A549 (cell line): ENCODE results near the gene FGFBP2. TPM values are rescaled to one million over a fixed set of nuclear protein-coding genes. Genes with fewer than 3 reads are reported as not detected.

Experiments
- ATAC-seq, 2 experiments: fragments of 200-7000 bp in 1 of 2; fragments of >200 bp in 1 of 2; cut with Nextera tagmentation in 1 of 2; cut with Tn5 transposase in 1 of 2; 3 replicates each; pipeline versions ENCODE4 v1.8.0 to v1.9.1; 2018 to 2020; ENCODE audit warnings: mild to moderate bottlenecking in 1 of 2, moderate library complexity in 1 of 2
- CTCF ChIA-PET: fragments of 300-600 bp; sonication (Branson Sonifier 250); formaldehyde crosslinking; extraction: SDS; loops from one replicate; lab custom pipeline; 2021; ENCODE audit warnings: antibody characterized with exemption, inconsistent platforms; lab: Yijun Ruan, JAX
- POLR2A ChIA-PET: fragments of 350-600 bp; formaldehyde crosslinking; extraction: SDS; loops from one replicate; lab custom pipeline; 2021; ENCODE audit warnings: antibody characterized with exemption, inconsistent platforms; lab: Yijun Ruan, JAX
- DNase-seq, 2 experiments: peaks; one replicate each; pipeline versions ENCODE4 v3.0.0 to v3.0.0-alpha.2; 2011 to 2016; ENCODE audit warnings: low read depth in 1 of 2, low spot score in 1 of 2
- FAIRE-seq: peaks from 2 replicates; lab custom pipeline; 2011; peaks lifted over from hg19 to GRCh38; lab: Jason Lieb, UNC
- H3K27ac ChIP-seq, 2 experiments: fragments of >200 bp; sonication (Bioruptor Twin); formaldehyde crosslinking; 3 replicates each; pipeline ENCODE4 v1.5.1; 2016 to 2017
- H3K4me1 ChIP-seq: fragments of >200 bp; sonication (Bioruptor Twin); formaldehyde crosslinking; 3 replicates; pipeline ENCODE4 v1.6.1; 2016
- H3K4me2 ChIP-seq: fragments of >200 bp; sonication (Bioruptor Twin); formaldehyde crosslinking; 3 replicates; pipeline ENCODE4 v1.6.1; 2016
- H3K4me3 ChIP-seq: fragments of >200 bp; sonication (Bioruptor Twin); formaldehyde crosslinking; 3 replicates; pipeline ENCODE4 v1.5.1; 2016
- H3K9me3 ChIP-seq: fragments of >200 bp; sonication (Bioruptor Twin); formaldehyde crosslinking; 3 replicates; pipeline ENCODE4 v1.6.1; 2016
- CBX2 ChIP-seq: fragments of 200-600 bp; sonication (generic); IDR thresholded peaks from 2 replicates; pipeline ENCODE4 v1.6.1; 2016; ENCODE audit warnings: low read depth, mild to moderate bottlenecking, borderline replicate concordance
- CBX8 ChIP-seq: fragments of 200-600 bp; sonication (generic); IDR thresholded peaks from 2 replicates; pipeline ENCODE4 v1.6.1; 2016
- CEBPB ChIP-seq, 2 experiments: fragments of >200 bp in 1 of 2; sonication (Bioruptor Twin) in 1 of 2; formaldehyde crosslinking in 1 of 2; IDR thresholded peaks; 2 replicates each; pipeline ENCODE4 v1.6.1; 2012 to 2016
- EHF ChIP-seq: fragments of 250-450 bp; sonication (Bioruptor Pico); IDR thresholded peaks from 2 replicates; pipeline ENCODE4 v1.5.0; 2020; ENCODE audit warnings: mild to moderate bottlenecking
- EHMT2 ChIP-seq: fragments of 200-600 bp; sonication (generic); IDR thresholded peaks from 2 replicates; pipeline ENCODE4 v1.6.1; 2016; ENCODE audit warnings: antibody characterized with exemption, low read depth, mild to moderate bottlenecking, moderate library complexity
- ESRRA ChIP-seq: fragments of 150-350 bp; IDR thresholded peaks from 2 replicates; pipeline ENCODE4 v1.6.1; 2014; ENCODE audit warnings: mild to moderate bottlenecking, low read length, borderline replicate concordance
- FOXS1 ChIP-seq: fragments of 250-450 bp; sonication (Bioruptor Pico); IDR thresholded peaks from 2 replicates; pipeline ENCODE4 v1.5.0; 2020; ENCODE audit warnings: mild to moderate bottlenecking, moderate library complexity
- HOXB13 ChIP-seq: fragments of 250-450 bp; sonication (Bioruptor Pico); IDR thresholded peaks from 2 replicates; pipeline ENCODE4 v1.5.0; 2020; ENCODE audit warnings: low read depth, mild to moderate bottlenecking, moderate library complexity
- HOXB5 ChIP-seq: fragments of 250-450 bp; sonication (Bioruptor Pico); IDR thresholded peaks from 2 replicates; pipeline ENCODE4 v1.5.0; 2020; ENCODE audit warnings: mild to moderate bottlenecking, moderate library complexity
- JUNB ChIP-seq: fragments of >200 bp; sonication (Bioruptor Twin); formaldehyde crosslinking; IDR thresholded peaks from 2 replicates; pipeline ENCODE4 v1.6.1; 2016
- KDM5A ChIP-seq: fragments of 200-600 bp; sonication (generic); IDR thresholded peaks from 2 replicates; pipeline ENCODE4 v1.6.1; 2016; ENCODE audit warnings: antibody characterized with exemption, mild to moderate bottlenecking
- NR3C1 ChIP-seq: fragments of >200 bp; sonication (Bioruptor Twin); formaldehyde crosslinking; IDR thresholded peaks from 3 replicates; pipeline ENCODE4 v1.6.1; 2017
- RARB ChIP-seq: fragments of 250-450 bp; sonication (Bioruptor Pico); IDR thresholded peaks from 2 replicates; pipeline ENCODE4 v1.8.0; 2021; ENCODE audit warnings: mild to moderate bottlenecking, moderate library complexity
- RCOR1 ChIP-seq: fragments of 150-350 bp; IDR thresholded peaks from 2 replicates; pipeline ENCODE4 v1.6.1; 2014; ENCODE audit warnings: antibody characterized with exemption, low read length, low read depth
- RNF2 ChIP-seq: fragments of 200-600 bp; sonication (generic); IDR thresholded peaks from 2 replicates; pipeline ENCODE4 v1.6.1; 2016; ENCODE audit warnings: low read depth, mild to moderate bottlenecking, antibody characterized with exemption, moderate library complexity, borderline replicate concordance
- SMC3 ChIP-seq: fragments of >200 bp; sonication (Bioruptor Twin); formaldehyde crosslinking; IDR thresholded peaks from 3 replicates; pipeline ENCODE4 v1.6.1; 2018; ENCODE audit warnings: inconsistent platforms
- TFCP2L1 ChIP-seq: fragments of 250-450 bp; sonication (Bioruptor Pico); IDR thresholded peaks from 2 replicates; pipeline ENCODE4 v1.5.0; 2021; ENCODE audit warnings: mild to moderate bottlenecking
- ZNF302 ChIP-seq: fragments of 250-450 bp; sonication (Bioruptor Pico); IDR thresholded peaks from 2 replicates; pipeline ENCODE4 v1.9.0; 2021; ENCODE audit warnings: inconsistent platforms, mild to moderate bottlenecking, moderate library complexity
- ZSCAN20 ChIP-seq: fragments of 250-450 bp; sonication (Bioruptor Pico); IDR thresholded peaks from 2 replicates; pipeline ENCODE4 v1.8.0; 2022; ENCODE audit warnings: mild to moderate bottlenecking, moderate library complexity
- WGBS: methylation state at CpG from one replicate; pipeline ENCODE4 v1.1.6; 2017; ENCODE audit errors: missing lambda C conversion rate; 5-methylcytosine and 5-hydroxymethylcytosine counted together
- polyA plus RNA-seq, 4 experiments: library from polyadenylated mRNA; depleted of rRNA in 3 of 4; stranded (reverse); fragments of >200 nt; fragmentation: RNase III in 1 of 4; extraction: RNeasy Plus Mini Kit Qiagen cat#74134 plus additional on column Dnase treatment in 1 of 4; gene quantifications; 2 replicates in 3 of 4; 3 replicates in 1 of 4; pipeline ENCODE4 v1.2.3, GENCODE V29; 2011 to 2017
- TF ChIP-seq, protein P1 (sequence below): fragments of 200-600 bp; sonication (generic); IDR thresholded peaks from 2 replicates; pipeline ENCODE4 v1.6.1; 2016; ENCODE audit warnings: antibody characterized with exemption, mild to moderate bottlenecking, moderate library complexity
- TF ChIP-seq, protein P2 (sequence below): fragments of >200 bp; sonication (Bioruptor Twin); formaldehyde crosslinking; IDR thresholded peaks from 2 replicates; pipeline ENCODE4 v1.6.1; 2016
- TF ChIP-seq, protein P3 (sequence below): fragments of 450-650 bp; IDR thresholded peaks from 2 replicates; pipeline ENCODE4 v1.6.1; 2014; ENCODE audit warnings: antibody characterized with exemption
- TF ChIP-seq, protein P4 (sequence below): fragments of 250-450 bp; sonication (Bioruptor Pico); IDR thresholded peaks from 2 replicates; pipeline ENCODE4 v1.5.0; 2020; ENCODE audit warnings: low read depth, mild to moderate bottlenecking, moderate library complexity
- TF ChIP-seq, protein P5 (sequence below): IDR thresholded peaks from 2 replicates; pipeline ENCODE4 v1.6.1; 2012
- TF ChIP-seq, protein P6 (sequence below): fragments of >200 bp; sonication (Bioruptor Twin); formaldehyde crosslinking; IDR thresholded peaks from 3 replicates; pipeline ENCODE4 v1.6.1; 2016

The FGFBP2 gene
- polyA plus RNA-seq, 2 of the 4 experiments (the other 2 are of a cell fraction): not detected

DNA sequence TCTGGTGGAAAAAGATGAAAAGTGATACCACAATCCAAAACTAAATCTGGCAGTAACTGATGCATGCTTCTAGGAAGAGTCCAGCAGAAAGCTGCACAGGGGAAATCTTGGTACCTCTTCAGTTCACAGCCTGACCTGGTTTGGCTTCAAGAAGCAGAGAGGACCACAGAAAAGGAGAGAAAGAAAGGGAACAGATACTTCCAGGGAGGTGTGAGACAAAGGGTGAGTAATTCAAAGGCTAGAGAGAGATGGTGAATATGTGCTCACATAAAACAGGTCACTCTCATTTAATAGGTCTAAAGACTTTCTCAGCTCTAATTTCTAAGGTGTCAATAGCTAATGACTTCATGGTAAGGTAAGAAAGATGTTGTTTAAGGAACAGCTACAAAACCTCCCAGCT is 11.2 kb downstream of the FGFBP2 start:
- ChIA-PET POLR2A (no interaction called here), CTCF (interaction anchor here (0.6 to 5.2 kb wide), 4 partner anchors 8 to 146 kb away, joined by 3 to 124 read pairs (median 11); no protein-coding TSS in a partner anchor)
- ATAC-seq: no peak
- H3K27ac ChIP-seq: no peak overlapping the region
- no peak for DNase-seq
- FAIRE-seq: no peak
- no peak overlapping the region for H3K4me3 ChIP-seq
- H3K9me3 ChIP-seq: no peaks in the 10 kb centered on the region
- TF ChIP-seq ZSCAN20 (CRISPR knock-in tag) (no peak), CBX2 (no peak), CEBPB (IDR thresholded peaks at IDR 0.05) (no peak), EHMT2 (no peak), FOXS1 (CRISPR knock-in tag) (no peak)
- TF ChIP-seq, protein P1, sequence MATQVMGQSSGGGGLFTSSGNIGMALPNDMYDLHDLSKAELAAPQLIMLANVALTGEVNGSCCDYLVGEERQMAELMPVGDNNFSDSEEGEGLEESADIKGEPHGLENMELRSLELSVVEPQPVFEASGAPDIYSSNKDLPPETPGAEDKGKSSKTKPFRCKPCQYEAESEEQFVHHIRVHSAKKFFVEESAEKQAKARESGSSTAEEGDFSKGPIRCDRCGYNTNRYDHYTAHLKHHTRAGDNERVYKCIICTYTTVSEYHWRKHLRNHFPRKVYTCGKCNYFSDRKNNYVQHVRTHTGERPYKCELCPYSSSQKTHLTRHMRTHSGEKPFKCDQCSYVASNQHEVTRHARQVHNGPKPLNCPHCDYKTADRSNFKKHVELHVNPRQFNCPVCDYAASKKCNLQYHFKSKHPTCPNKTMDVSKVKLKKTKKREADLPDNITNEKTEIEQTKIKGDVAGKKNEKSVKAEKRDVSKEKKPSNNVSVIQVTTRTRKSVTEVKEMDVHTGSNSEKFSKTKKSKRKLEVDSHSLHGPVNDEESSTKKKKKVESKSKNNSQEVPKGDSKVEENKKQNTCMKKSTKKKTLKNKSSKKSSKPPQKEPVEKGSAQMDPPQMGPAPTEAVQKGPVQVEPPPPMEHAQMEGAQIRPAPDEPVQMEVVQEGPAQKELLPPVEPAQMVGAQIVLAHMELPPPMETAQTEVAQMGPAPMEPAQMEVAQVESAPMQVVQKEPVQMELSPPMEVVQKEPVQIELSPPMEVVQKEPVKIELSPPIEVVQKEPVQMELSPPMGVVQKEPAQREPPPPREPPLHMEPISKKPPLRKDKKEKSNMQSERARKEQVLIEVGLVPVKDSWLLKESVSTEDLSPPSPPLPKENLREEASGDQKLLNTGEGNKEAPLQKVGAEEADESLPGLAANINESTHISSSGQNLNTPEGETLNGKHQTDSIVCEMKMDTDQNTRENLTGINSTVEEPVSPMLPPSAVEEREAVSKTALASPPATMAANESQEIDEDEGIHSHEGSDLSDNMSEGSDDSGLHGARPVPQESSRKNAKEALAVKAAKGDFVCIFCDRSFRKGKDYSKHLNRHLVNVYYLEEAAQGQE: no peak
- TF ChIP-seq, protein P2, sequence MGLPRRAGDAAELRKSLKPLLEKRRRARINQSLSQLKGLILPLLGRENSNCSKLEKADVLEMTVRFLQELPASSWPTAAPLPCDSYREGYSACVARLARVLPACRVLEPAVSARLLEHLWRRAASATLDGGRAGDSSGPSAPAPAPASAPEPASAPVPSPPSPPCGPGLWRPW: no peak
- TF ChIP-seq, protein P3, sequence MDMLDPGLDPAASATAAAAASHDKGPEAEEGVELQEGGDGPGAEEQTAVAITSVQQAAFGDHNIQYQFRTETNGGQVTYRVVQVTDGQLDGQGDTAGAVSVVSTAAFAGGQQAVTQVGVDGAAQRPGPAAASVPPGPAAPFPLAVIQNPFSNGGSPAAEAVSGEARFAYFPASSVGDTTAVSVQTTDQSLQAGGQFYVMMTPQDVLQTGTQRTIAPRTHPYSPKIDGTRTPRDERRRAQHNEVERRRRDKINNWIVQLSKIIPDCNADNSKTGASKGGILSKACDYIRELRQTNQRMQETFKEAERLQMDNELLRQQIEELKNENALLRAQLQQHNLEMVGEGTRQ: no peak
- H3K4me1 ChIP-seq: peaks cover 5% of the 10 kb centered on the region
- no peak overlapping the region for H3K4me2 ChIP-seq

DNA sequence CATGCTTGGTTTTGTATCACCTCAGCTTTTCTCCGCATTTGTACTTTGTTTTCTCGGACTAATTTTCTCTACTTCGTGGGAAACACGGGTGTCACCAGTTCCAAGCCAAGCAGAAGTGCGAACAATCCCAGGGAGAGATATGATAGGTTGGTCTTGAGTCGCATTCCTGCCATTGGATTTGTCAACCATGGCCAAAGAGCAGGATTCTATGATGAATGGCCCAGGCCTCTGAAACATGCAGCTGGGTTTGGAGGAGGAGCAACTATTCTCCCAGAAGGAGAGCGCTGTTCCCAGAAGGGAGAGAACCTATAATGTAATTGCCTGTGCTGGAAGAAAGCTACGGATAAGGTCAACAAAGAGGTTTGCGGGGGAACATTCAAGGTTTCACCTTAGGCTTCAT is 14.1 kb downstream of the FGFBP2 start:
- no peak overlapping the region for H3K27ac ChIP-seq
- no peak for ATAC-seq

More for the DNA sequence above, 14.1 kb downstream of the FGFBP2 start:
- FAIRE-seq (no peak), DNase-seq (no peak)
- 69% methylated on average over 9 of the region's 9 CpGs for WGBS
- H3K4me2 ChIP-seq: no peak overlapping the region
- CTCF ChIA-PET: interaction anchor here (0.9 to 3.1 kb wide), 5 partner anchors 9 to 143 kb away, joined by 3 to 20 read pairs (median 3); no protein-coding TSS in a partner anchor
- TF ChIP-seq RNF2 (no peak), KDM5A (no peak), RARB (CRISPR knock-in tag) (no peak), TFCP2L1 (no peak), SMC3 (no peak), CBX8 (no peak), HOXB13 (CRISPR knock-in tag) (no peak), EHF (CRISPR knock-in tag) (no peak), HOXB5 (no peak), NR3C1 (no peak), ZNF302 (no peak), ESRRA (no peak), JUNB (no peak), RCOR1 (no peak)
- TF ChIP-seq, protein P4, sequence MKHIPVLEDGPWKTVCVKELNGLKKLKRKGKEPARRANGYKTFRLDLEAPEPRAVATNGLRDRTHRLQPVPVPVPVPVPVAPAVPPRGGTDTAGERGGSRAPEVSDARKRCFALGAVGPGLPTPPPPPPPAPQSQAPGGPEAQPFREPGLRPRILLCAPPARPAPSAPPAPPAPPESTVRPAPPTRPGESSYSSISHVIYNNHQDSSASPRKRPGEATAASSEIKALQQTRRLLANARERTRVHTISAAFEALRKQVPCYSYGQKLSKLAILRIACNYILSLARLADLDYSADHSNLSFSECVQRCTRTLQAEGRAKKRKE: no peak
- TF ChIP-seq, protein P5, sequence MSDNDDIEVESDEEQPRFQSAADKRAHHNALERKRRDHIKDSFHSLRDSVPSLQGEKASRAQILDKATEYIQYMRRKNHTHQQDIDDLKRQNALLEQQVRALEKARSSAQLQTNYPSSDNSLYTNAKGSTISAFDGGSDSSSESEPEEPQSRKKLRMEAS: no peak
- TF ChIP-seq, protein P6, sequence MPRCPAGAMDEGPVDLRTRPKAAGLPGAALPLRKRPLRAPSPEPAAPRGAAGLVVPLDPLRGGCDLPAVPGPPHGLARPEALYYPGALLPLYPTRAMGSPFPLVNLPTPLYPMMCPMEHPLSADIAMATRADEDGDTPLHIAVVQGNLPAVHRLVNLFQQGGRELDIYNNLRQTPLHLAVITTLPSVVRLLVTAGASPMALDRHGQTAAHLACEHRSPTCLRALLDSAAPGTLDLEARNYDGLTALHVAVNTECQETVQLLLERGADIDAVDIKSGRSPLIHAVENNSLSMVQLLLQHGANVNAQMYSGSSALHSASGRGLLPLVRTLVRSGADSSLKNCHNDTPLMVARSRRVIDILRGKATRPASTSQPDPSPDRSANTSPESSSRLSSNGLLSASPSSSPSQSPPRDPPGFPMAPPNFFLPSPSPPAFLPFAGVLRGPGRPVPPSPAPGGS: no peak
- TF ChIP-seq, protein P1: no peak
- TF ChIP-seq, all 56 proteins: peak for 0
- POLR2A ChIA-PET: no interaction called here
- Histone ChIP-seq H3K4me1 (no peaks in the 10 kb centered on the region), H3K4me3 (no peak overlapping the region), H3K9me3 (no peaks in the 10 kb centered on the region)
